VCaP (cell line): ENCODE results near the gene AQP3.
A peak's percentile ranks its signal among the peaks of the same experiment; 100 is the strongest.
"Not testable (repeated sequence)": the region's sequence is repeated elsewhere in the genome, so short reads cannot be mapped to it uniquely, and the experiment has no call there.

ENCODE experiments used
- H3K27ac ChIP-seq: fragments of 450-650 bp; 2 replicates; pipeline ENCODE4 v1.5.1; 2017
- TF ChIP-seq, protein P1 (sequence below): fragments of 450-650 bp; conservative IDR thresholded peaks from 2 replicates; pipeline ENCODE4 v1.5.1; 2017; ENCODE audit warnings: mild to moderate bottlenecking, moderate library complexity

AQP3 gene

DNA sequence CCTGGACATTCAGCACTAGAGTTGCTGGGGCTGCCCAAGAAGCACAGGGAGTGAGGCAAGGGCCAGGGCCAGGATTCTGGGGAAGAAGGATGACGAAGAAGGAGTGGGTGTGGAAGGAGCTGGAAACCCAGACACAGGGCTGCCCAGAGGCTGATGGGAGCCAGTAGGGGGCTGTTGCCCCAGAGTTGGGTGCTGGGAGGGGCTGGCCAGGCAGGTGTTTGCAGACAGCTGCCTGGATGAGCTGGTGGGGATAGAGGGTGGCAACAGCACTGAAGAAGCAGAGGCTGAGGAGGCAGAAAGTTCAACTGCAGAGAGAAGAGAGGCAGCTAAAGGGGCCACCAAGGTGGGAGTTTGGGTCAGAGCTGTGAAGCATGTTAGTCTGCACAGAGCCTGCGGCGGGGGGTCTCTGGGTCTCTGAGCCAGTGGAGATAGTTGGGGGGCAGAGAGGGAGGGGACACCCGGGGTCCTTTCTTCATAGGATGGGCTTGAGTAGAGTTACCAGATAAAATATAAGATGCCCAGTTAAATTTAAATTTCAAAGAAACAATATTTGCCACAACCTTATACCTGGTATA lies 42.5 kb downstream of the AQP3 start:
- TF ChIP-seq, protein P1, sequence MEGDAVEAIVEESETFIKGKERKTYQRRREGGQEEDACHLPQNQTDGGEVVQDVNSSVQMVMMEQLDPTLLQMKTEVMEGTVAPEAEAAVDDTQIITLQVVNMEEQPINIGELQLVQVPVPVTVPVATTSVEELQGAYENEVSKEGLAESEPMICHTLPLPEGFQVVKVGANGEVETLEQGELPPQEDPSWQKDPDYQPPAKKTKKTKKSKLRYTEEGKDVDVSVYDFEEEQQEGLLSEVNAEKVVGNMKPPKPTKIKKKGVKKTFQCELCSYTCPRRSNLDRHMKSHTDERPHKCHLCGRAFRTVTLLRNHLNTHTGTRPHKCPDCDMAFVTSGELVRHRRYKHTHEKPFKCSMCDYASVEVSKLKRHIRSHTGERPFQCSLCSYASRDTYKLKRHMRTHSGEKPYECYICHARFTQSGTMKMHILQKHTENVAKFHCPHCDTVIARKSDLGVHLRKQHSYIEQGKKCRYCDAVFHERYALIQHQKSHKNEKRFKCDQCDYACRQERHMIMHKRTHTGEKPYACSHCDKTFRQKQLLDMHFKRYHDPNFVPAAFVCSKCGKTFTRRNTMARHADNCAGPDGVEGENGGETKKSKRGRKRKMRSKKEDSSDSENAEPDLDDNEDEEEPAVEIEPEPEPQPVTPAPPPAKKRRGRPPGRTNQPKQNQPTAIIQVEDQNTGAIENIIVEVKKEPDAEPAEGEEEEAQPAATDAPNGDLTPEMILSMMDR = no peak
- H3K27ac ChIP-seq = no peak overlapping the region

DNA sequence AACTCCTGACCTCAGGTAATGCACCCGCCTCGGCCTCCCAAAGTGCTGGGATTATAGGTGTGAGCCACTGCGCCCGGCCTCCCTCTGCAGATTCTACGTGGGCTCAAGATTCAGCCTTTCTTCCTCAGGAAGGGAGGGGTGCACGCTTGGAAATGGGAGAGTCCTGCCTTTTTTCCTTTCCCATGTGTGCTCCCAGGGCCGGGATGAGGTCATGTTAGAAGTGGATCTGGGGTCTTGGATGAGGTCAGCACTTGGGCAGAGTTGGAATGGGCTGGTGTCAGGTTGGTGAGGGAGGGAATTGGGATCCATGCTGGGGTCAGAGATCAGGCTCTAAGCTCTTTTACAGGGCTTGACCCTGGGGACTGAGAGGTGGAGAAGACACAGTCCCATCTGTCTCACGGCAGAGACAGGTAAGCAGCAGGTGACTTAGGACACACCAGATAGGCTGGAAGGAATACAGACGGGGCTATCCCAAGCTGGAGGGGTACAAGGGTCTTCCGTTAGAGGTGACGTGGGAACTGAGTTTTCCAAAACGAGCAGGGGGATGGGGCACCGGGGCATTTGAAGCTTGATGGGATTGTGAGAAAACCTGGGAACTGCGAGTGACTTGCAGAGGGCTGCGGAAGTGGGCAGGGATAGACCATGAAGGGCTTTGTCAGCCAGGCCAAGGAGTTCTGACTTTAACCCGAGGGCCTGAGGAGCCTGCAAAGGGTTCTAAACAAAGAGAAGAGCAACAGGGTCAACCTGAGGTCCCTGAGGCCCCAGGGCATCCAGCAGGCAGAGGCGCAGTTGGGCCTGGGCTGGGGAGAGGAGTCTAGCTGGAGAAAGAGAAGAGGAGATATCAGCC lies 43.2 kb downstream of the AQP3 start:
- TF ChIP-seq, protein P1 = no peak
- no peak overlapping the region for H3K27ac ChIP-seq

DNA sequence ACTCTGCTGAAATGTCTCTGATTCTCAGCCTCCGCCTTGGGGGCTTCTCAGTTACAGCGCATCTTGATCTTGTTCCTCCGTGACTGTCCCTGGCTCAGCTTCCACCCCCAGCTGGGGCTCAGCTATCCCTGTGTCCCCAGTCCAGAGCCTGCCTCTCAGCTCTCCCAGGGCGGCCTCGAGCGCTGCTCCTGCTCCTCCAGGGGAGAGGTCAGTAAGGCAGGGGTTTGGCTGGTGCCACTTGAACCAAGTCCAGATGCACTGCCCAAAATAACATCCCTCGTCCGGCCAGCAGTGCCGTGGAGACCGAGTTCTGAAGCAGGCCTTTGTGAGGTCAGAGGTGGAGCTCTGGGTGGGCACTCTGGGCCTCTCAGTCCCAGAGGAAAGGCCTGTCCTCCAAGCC lies 45.0 kb downstream of the AQP3 start, which contains the start of gene AQP7:
Gene AQP7, minus strand, starts transcription at position 198 of the 400 bp plus-strand sequence. CDS start 1,306 bp downstream, outside the sequence.
- H3K27ac ChIP-seq = peak within 1 kb of the TSS; percentile 44; the same call in 1 of the 2 replicates

DNA sequence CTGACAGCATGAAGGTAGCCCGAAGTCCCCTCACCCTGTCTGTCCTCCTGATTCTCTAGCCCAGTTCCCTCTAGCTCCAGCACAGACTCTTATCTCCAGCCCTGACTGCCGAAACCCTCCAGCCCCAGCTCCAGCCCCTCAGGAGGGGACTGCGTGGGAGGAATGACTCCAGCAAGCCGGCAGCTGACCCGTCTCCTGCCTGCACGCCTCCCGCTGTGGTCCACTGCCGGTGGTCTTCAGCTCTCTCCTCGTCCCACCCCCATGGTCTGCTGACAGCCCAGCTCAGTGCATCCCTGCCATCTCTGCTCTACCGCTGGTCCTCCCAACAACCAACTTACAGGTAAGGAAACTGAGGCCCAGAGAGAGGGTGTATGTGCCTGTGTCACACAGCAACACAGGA lies 45.6 kb downstream of the AQP3 start:
- H3K27ac ChIP-seq = not testable (repeated sequence)

DNA sequence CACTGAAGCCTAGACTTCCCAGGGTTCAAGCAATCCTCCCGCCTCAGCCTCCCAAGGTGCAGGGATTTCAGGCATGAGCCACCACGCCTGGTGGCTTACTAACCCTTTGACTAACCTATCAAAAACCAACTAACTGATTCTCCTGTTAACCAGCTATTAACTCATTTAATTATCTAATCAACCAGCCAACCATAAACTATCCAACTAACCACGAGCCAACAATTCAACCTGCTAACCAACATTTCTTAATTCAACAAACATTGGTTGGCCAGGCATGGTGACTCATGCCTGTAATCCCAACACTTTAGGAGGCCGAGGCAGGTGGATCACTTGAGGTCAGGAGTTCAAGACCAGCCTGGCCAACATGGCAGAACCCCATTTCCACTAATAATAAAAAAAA lies 48.3 kb downstream of the AQP3 start:
- not testable (repeated sequence) for H3K27ac ChIP-seq

DNA sequence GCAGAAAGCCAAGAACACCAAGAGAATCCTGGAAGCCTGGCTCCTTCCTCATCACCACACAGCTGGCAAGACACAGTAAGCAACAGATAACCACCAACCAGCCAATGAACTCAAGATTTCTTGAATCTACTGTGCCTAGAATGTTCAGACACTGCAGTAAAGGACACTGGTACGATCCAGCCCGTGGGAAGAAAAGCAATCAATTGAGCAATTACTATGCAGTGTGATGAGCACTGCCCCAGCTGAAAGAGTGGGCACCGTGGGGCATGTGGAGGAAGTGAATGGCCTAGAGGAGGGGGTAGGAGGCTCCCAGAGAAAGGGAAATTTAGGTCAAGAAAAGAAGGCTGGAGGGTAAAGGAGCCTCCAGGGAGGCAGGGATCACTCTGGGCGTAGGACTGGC lies 49.6 kb downstream of the AQP3 start:
- H3K27ac ChIP-seq = not testable (repeated sequence)

DNA sequence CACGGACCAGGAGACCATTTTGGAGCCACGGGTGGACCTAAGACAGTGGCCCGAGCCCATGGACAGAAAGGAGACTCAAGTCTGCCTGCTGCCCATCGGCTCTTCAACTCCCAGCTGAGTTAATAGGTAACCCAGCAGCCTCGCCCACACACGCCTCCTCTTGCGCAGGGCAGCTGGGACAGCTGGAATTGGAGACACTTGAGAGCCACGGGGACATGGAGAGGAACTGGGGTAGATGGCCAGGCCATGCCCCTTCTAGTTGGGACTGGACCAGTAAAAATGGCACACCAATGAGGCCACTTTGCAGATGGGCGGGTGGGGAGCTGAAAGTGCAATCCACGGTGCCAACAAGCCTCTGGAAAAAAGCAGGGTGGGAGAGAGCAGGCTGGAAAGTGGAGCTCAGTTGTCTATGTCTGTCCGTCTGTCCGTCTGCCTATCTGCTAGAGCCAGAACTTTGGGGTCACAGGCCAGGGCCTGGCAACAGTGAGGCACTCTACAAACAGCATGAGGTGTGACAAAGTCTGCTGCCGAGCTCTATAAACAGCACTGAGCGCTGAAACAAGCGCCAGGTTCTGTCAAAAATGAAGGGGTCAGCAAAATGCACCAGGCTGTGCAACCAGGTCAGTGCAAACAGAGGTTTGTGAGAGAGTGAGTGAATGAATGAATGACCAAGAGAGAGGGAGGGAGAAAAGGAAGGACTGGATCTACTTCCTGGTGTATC lies 52.1 kb downstream of the AQP3 start:
- H3K27ac ChIP-seq = not testable (repeated sequence)

DNA sequence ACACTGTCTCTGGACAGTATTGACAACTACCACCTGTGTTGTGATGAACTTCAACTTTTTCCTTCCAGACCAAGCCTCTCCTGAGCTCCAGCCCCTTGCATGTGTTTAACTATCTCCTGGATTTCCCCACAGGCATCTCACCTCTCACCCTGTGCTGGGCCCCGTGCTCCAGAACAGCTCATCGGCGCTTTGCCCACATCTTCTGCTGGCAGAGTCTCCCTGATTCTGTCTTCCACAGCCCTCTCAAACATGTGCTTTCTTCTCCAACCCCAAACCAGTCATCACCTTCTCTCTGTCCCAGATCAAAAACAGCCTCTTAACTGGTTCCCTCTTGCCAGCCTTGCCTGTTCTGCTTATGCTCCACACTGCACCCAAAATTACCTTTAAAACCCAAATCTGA lies 53.4 kb downstream of the AQP3 start:
- not testable (repeated sequence) for H3K27ac ChIP-seq

DNA sequence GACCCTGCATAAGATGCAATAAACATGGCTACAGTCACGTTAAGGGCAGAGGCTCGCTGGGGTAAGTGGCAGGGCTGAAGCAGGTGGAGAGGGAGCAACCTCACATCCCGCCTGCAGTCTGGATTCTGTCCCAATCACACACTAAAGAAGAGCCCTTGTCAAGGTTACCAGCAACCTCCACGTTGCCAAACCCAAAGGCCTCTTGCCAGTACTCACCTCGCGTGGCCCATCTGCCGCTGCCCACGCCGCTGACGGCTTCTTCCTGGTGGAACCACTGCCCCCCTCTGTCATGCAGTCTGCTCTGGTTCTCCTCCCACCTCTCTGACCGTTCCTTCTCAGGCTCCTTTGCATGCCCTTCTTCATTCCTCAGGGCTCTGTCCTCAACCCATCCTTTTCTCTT lies 53.8 kb downstream of the AQP3 start:
- TF ChIP-seq, protein P1 = no peak

DNA sequence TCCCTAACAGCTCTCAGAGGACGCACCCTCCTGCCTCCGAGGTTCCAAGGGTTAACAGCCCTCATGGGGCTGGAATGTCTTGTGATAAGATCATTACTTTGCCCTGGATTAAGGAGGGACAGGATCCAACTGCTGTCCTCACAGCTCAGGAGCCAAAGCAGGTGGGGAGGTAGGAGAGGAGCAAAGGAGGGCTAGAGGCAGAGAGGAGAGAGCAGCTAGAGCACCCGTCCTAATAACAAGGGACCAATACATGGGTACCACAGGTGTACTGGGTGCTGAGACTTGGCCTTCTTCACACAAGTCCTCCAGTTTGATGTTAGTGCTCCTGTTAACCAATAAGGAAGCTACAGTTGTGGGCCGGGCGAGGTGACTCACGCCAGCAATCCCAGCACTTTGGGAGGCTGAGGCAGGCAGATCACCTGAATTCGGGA lies 54.8 kb downstream of the AQP3 start:
- H3K27ac ChIP-seq = not testable (repeated sequence)

More for the DNA sequence above, 53.8 kb downstream of the AQP3 start:
- no peak overlapping the region for H3K27ac ChIP-seq
